SW 1271 (cell line): ENCODE results near the gene KHK.

ENCODE experiments used
- DNase-seq, 2 experiments: peaks; one replicate each; lab custom pipeline; 2025; lab: John Stamatoyannopoulos, UW

The KHK gene

DNA sequence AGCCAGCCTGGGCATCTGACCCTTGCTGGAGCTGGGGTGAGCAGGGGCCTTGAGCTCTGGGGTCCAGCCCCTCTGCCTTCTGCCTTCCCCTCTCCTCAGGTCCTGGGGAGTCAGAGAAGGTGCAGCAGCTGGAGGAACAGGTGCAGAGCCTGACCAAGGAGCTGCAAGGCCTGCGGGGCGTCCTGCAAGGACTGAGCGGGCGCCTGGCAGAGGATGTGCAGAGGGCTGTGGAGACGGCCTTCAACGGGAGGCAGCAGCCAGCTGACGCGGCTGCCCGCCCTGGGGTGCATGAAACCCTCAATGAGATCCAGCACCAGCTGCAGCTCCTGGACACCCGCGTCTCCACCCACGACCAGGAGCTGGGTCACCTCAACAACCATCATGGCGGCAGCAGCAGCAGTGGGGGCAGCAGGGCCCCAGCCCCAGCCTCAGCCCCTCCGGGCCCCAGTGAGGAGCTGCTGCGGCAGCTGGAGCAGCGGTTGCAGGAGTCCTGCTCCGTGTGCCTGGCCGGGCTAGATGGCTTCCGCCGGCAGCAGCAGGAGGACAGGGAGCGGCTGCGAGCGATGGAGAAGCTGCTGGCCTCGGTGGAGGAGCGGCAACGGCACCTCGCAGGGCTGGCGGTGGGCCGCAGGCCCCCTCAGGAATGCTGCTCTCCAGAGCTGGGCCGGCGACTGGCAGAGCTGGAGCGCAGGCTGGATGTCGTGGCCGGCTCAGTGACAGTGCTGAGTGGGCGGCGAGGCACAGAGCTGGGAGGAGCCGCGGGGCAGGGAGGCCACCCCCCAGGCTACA, 4.4 kb upstream of the KHK start:
- no peak for DNase-seq

DNA sequence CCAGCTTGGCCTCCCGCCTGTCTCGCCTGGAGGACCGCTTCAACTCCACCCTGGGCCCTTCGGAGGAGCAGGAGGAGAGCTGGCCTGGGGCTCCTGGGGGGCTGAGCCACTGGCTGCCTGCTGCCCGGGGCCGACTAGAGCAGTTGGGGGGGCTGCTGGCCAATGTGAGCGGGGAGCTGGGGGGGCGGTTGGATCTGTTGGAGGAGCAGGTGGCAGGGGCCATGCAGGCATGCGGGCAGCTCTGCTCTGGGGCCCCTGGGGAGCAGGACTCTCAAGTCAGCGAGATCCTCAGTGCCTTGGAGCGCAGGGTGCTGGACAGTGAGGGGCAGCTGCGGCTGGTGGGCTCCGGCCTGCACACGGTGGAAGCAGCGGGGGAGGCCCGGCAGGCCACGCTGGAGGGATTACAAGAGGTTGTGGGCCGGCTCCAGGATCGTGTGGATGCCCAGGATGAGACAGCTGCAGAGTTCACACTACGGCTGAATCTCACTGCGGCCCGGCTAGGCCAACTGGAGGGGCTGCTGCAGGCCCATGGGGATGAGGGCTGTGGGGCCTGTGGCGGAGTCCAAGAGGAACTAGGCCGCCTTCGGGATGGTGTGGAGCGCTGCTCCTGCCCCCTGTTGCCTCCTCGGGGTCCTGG, 3.7 kb upstream of the KHK start:
- no peak for DNase-seq

DNA sequence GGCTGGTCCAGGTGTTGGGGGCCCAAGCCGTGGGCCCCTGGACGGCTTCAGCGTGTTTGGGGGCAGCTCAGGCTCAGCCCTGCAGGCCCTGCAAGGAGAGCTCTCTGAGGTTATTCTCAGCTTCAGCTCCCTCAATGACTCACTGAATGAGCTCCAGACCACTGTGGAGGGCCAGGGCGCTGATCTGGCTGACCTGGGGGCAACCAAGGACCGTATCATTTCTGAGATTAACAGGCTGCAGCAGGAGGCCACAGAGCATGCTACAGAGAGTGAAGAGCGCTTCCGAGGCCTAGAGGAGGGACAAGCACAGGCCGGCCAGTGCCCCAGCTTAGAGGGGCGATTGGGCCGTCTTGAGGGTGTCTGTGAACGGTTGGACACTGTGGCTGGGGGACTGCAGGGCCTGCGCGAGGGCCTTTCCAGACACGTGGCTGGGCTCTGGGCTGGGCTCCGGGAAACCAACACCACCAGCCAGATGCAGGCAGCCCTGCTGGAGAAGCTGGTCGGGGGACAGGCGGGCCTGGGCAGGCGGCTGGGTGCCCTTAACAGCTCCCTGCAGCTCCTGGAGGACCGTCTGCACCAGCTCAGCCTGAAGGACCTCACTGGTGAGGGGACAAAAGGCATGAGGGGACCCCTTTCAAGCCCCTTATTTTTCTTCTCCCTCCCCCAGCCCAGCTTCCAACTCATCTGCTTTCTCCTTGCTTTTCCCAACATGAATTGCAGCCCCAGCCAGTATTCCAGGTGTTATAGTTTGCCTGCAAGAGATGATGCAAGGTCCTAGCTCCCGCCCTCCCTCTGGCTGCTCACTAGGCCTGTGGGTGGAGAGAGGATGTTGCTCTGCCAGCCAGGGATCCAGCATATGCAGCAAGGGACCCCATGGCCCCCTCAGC, 2.9 kb upstream of the KHK start:
- no peak for DNase-seq

DNA sequence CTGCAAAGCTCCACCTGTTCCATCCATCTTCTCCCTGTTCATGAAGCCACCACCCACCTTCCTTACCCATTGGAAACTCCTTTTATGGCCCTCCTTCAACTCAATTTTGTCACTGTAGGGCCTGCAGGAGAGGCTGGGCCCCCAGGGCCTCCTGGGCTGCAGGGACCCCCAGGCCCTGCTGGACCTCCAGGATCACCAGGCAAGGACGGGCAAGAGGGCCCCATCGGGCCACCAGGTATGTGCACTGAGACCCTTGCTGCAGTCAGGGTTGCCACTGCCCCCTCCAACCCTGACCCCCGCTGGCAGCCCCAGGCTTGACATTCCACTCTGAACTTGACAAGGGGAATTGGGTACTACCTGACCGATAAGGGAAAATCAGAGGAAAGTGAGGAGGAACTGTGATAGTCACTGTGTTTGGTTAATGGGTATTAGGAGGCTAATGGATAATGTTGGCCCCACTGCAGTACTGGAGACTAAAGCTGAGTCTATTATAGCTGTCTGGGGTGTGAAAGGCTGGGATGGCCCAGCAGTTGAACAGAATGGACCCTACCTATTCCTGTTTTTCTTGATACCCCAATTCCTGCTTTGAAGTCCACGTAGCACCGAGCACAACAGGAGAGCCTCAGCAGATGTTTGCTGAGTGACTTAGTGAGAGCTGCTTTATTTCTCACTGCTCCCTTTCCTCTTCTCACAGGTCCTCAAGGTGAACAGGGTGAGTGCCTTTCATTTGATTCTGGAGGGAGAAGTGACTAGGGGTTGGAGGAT, 2.1 kb upstream of the KHK start:
- DNase-seq = no peak

DNA sequence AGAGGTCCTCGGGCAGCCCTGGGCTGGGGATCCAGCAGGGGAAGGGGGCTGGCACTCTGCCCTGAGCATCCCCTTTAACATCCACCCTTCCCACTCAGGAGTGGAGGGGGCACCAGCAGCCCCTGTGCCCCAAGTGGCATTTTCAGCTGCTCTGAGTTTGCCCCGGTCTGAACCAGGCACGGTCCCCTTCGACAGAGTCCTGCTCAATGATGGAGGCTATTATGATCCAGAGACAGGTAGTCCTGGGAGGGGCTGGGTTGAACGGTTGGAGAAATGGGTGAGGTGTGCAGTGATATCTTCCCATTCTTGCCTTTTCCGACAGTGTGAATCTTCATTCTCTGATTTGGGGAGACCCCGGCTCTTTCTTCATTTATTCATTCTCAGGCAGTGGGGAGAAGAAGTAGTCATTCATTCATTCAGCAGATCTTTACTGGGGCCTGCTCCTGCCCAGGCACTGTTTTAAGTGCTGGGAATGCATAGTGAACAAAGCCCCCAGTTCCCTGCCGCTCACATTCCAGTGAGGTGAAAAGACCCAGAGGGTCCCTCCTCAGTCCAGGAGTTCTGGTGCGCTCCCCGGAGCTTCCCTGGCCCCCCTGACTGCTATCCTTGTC, 1.4 kb upstream of the KHK start:
- DNase-seq = no peak

DNA sequence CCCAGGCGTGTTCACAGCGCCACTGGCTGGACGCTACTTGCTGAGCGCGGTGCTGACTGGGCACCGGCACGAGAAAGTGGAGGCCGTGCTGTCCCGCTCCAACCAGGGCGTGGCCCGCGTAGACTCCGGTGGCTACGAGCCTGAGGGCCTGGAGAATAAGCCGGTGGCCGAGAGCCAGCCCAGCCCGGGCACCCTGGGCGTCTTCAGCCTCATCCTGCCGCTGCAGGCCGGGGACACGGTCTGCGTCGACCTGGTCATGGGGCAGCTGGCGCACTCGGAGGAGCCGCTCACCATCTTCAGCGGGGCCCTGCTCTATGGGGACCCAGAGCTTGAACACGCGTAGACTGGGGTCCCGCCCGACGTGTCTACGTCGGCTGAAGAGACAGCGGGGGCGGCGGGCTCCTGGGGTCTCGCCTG, 891 bp upstream of the KHK start:
- peak; percentile 54 to 63 for DNase-seq

GRCh38 chr2:27086090-27086723, 365 bp upstream of the KHK start:
- peak; percentile 80 to 92 for DNase-seq

DNA sequence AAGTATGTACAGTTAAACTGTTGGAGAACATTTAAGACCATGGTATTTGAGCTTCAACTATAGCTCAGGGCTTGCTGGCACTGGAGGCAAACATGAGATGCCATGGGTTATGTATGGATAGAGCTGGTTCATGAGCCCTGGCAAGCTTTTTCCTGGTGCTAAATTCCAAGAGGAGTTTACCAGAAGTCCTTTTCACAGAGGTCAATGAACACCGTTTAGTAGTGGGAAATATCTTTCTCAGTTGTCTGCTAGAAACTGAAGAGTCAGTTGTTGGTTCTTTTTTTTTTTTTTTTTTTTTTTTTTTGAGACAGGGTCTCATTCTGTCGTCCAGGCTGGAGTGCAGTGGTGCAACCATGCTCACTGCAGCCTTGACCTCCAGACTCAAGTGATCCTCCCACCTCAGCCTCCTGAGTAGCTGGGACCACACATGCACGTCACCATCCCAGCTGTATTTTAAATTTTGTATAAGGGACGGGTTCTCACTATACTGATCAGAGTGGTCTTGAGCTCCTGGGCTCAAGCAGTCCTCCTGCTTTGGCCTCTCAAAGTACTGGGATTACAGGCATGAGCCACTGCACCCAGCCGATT, 1.3 kb downstream of the KHK start:
- DNase-seq = no peak

- no peak for DNase-seq
These were observed 2.1 kb downstream of the KHK start for GRCh38 chr2:27088634-27089033.

DNA sequence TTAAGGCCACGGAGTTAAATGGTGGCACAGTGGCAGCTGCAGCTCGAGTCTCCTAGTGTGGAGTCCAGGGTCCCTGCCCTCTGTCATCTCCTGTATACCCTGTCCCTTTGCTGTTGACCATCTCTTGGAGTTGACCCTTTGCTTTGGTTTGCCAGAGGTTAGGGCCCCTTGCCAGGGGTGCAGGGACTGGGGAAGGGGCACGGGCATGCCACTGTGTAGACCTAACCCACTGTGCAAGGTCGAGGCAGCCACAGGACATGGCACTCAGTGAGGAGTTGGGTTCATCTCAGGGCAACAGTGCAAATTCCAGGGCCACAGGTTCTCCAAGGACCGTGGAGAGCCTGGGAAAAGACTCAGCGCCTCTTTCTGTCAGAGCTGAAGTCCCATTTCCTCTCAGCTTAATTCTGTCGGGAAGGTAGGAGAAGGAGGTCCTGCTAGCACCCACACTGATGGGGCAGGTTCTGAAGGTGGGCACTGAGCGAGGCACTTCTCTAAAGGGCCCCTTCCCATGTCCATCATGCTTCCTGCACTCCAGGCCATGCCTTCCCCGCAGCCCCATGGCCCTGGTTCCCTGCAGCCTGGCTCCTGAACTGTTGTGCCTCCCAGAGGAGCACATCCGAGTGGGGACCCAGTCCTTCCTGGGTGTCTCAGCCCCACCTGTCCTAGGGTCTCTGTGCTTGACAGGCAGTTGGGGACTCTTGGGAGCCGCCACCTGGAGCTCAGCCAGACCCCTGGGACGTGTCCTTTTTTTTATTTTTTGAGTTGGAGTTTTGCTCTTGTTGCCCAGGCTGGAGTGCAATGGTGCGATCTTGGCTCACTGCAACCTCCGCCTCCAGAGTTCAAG, 2.8 kb downstream of the KHK start:
- DNase-seq = no peak

DNA sequence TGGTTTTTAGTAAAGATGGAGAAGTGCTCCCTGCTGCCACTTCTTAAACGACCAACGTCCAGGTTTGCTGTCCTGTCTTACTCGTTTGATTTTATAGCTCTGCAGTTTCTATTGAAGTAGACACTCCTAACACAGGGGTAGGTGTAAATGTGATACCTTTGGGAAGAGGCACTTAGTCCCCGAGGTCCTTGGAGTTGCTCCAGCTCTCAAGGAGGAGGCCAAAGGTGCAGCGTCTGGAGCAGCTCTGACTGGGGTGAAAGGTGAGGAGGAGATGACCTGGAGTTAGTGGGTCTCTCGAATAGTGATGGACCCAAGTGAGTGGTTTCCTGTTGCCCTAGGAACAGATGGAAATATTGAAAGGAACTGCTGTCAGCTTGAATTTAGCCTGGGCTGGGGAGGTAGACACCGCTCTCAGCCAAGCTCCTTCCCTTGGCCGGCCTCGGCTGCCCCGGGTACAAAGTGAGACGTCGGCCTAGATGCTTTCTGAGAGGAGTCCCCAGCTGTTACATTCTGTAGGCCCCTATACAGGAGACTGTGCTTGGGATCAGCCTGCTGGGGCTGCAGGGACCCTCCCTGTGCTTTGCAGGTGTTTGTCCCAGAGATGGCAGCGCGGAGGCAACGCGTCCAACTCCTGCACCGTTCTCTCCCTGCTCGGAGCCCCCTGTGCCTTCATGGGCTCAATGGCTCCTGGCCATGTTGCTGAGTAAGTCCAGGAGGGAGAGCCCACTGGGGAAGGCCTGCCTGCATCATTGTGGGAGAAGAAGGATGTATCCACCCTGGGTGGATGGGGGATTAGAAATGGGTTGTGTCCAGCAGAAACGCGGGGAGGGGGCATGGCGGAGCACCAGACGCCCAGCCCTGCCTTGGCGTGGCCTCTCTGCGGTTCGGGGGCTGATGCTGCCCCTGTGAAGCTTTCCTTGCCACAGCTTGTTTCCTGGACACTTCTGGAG, 5.4 kb downstream of the KHK start:
- DNase-seq = no peak

DNA sequence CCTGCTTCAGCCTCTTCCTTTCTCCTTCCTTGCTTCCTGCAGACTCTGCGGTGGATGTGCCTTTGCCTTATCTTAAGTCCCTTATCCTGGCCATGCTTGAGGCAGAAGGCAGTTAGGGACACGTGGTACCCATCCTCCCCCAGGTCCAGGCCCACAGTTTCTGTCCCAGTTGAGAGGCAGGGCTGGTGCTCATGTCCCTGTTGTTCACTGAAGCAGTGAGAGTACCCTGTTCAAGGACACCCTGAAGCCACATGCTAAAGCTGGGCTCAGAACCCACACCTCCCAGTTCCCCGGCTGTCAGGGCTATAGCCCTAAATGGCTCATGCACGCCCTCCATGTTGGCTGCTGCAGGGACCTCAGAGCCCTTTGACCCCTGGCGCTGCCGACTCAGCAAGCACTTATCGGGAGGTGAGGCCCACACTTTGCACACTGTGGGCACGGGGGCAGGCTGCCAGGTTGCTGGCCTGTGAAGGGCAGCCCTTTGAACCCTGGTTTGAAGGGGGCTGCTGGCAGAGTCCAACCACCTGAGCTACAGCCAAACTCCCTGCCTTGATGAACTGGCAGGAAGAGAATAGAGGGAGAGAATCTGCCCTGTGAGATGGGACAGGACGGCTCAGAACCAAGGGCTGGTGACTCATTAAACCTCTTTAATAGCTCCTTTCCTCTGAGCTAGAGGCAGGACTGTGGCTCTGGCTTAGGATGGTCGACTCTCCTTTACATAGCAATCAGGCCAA, 6.3 kb downstream of the KHK start:
- DNase-seq = no peak

- no peak for DNase-seq
These were observed 7.1 kb downstream of the KHK start for GRCh38 chr2:27093430-27094352.

GRCh38 chr2:27094353-27094984, 7.9 kb downstream of the KHK start:
- no peak for DNase-seq

GRCh38 chr2:27095427-27095744, 8.8 kb downstream of the KHK start:
- DNase-seq = no peak
